Peyer's patch (tissue), 4 donors: Measurements from ENCODE around the gene SLC41A2.

ENCODE experiments used
- CTCF ChIP-seq, 6 experiments: fragments of 450-650 bp in 4 of 6; fragments of 200-600 bp in 2 of 6; sonication (generic) in 1 of 6; IDR thresholded peaks; one replicate each; pipeline ENCODE4 v1.5.1; 2017 to 2019; ENCODE audit warnings: antibody characterized with exemption in 6 of 6, mild to moderate bottlenecking in 3 of 6, moderate library complexity in 1 of 6
- POLR2A ChIP-seq, 2 donors: fragments of 450-650 bp; IDR thresholded peaks; one replicate each; pipeline ENCODE4 v1.5.1; 2017; ENCODE audit warnings: antibody characterized with exemption in 2 of 2, mild to moderate bottlenecking in 2 of 2, moderate library complexity in 2 of 2

- TF ChIP-seq CTCF (IDR thresholded peaks at IDR 0.05) (no peak), POLR2A (IDR thresholded peaks at IDR 0.05) (no peak)
Measured at GRCh38 chr12:104994336-104994735, 36.2 kb upstream of the SLC41A2 start.
